ENCODE measurements around the gene ETAA1. TPM values are rescaled to one million over a fixed set of nuclear protein-coding genes. Genes with fewer than 3 reads are reported as not detected.
A peak's percentile ranks its signal among the peaks of the same experiment; 100 is the strongest.

The ETAA1 gene
- total RNA-seq, 1 experiment from 2014 or later = 26.3 TPM

DNA sequence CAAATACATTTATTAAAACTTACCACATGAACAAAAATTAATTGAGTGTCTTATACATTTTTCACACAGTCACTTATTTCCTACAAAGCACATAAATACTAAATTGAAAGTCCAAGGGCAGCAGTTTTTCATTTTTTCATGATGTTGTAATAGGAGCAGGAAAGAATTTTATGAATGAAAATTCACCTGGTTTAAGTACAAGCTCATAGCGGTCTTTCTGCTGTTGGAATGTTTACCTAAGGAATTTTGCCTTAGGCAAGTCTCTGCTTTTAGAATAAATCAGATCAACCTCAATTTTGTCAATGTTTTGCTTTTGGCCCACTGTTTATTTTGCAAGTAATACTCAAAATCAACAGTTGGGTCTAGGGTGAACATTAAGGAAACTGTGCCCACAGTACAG, 40.0 kb downstream of the ETAA1 start:
- peak; percentile 35 for DNase-seq (ENCODE audit: low read depth)

DNA sequence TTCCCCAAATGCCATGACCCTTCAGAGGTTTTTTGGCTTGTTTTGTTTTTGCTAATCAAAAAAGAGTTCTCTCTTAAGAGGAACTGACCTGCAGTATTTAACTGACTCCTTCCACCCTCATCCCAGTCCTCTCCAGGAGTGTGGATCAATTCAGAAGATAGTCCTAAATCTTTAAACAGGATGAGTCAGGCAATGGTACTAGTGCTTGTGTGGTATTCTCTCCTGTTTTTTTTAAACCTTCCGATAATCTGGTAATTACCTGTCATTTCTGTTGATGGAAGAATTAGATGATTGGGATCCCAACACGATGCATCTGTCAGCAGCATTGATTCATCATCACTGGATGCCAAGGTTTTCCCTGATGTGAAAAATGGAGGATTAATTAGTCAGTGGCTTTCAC, 41.2 kb downstream of the ETAA1 start:
- no peak for DNase-seq (ENCODE audit: low read depth)

DNA sequence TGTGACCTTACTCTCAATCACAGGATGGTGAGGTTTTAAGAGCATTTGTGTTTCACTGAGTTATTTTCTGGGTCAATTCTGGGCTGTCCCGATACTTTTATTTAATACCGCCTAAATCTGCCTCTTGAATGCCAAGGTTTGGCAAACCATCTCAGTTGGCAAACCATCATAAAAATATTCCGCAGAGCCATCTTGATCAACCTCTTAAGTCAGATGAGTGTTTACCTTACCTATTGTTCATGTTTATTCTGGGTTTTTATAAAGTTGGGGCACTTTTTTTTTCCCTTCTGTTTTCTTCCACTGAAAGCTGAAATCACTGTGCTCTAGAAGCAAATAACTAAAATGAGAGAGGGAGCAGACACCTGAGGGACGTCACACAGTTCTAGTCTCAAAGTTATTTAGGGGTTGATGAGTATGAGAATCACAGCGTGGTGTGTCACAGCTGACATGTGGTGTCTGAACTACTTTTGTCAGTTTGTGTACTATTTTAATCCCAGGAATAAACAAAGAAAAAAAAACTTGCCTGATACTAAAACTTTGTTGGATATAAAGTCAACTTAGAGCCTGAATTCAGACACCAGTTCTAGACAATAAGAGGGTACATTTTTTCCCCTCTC, 48.6 kb downstream of the ETAA1 start:
- DNase-seq (ENCODE audit: low read depth) = no peak

DNA sequence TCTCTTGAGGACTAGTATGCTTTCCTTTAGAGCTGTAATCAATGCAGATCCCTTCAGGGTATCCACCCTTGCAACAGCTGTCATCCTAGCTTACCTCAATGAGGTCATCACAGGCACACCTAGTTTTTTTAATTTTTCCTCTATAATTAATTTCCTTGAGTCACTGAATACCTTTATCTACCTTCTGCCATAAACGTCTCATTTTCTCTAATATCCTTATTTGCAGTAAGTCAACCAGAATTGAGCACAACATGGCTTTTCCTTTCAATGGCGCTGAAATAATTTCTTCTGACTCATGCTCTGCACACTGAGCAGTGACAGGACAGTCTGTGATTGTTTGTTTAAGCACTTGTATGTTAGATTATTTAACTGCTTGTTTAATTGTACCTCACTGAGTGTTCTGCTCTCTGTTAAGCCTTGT, 49.4 kb downstream of the ETAA1 start:
- DNase-seq (ENCODE audit: low read depth) = peak; percentile 38

DNA sequence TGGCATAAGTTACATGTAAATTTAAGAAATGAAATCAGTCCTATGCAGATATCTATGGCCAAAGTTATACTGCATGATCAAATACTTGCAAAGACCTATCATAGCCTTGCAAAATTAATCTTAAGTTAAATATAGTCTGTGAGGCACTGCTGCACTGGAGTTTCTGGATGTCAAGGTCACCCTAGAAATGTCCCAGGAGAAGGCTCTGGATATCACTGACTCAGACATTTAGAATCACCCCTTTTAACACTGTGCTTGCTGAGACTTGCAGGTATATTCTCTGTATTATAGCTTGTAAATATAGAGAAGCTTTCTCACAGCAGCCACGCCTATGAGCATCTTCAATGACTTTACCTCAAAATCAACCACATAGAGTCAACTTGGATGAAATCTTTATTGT, 51.5 kb downstream of the ETAA1 start:
- no peak for DNase-seq (ENCODE audit: low read depth)

DNA sequence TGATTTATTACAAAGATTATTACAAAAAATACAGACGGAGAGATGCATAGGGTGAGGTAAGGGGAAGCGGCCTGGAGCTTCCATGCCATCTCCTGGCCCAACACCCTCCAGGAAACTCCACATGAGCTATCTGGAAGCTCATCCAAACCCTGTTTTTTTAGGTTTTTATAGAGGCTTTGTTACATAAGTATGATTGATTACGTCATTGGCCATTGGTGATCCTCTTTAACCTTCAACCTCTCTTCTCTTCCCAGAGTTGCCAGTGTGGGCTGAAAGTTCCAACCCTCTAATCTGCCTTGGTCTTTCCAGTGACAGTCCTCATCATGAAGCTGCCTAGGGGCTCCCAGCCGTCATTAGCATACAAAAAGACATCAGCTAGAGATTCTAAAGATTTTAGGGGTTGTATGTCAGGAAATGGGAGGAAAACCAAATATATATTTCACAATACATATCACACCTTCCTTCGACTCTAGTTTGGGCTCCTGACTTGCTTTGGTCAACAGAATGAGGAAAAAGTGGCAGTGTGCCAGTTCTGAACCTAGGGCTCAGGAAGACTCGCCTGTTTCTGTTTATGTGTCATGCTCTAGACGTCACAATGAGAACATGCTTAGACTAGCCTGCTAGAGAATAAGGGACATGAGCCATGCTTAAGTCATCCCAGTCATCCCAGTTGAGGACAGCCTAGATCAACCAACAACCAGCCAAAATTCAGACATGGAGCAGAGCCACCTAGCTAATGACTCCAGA, 54.1 kb downstream of the ETAA1 start:
- DNase-seq (ENCODE audit: low read depth) = peak; percentile 75

DNA sequence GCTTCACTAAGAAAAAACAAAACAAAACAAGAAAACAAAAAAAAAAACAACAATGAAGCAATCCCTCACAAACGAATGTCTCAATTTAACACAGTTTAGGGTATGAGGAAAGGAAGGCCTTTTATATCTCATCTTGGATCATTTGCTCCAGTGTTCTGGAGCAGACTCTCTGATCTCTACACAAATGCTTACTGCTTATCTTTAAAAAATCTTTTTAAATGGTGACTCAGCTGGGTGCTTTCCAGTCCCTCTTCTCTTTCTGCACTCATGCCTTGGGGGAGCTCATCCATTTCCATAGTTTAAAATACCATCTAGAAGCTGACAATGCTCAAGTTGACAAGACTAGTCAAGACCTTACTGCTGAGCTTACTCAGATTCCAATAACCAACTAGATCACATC, 56.2 kb downstream of the ETAA1 start:
- peak; percentile 89 for DNase-seq (ENCODE audit: low read depth)

DNA sequence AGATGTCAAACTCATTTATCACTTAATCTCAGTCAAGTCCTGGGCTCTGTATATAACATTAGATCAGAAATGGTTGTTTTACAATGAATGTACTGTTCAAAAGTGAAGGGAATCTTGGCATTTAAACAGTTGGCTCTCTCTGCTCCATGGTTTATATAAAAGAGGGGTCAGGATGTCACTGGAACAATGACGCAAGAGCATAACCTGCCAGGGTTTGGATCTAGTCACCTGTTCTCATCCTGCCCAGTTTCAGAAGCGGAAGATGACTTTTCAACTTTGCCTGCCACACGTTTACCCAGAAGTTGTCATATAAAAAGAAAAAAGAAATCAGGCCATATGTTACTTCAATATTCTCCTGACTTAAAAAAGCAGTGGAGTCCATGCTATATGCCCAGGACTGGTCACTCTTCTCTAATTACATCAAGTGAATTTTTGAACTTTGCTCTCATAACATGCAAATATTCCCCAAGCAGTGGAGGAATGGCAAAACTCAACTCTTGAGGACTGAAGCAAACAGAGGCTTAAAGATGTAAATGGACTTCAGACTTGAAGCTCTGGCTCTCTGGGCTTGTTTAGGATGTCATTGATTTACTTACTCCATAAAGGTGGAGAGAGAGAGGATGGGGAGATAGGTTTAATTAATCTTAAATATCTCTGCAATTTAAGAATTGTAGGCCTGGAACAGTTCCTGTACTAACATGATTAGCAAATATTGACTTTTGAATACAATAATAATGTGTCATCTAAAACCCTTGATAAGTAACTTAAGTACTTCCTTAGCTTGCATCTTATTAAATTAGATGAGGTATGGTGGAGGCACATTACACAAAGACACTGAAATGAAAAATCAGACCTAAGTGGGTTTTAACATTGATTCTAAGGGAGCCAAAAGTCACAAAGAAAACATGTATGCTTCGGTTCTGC, 58.3 kb downstream of the ETAA1 start:
- DNase-seq (ENCODE audit: low read depth) = no peak

DNA sequence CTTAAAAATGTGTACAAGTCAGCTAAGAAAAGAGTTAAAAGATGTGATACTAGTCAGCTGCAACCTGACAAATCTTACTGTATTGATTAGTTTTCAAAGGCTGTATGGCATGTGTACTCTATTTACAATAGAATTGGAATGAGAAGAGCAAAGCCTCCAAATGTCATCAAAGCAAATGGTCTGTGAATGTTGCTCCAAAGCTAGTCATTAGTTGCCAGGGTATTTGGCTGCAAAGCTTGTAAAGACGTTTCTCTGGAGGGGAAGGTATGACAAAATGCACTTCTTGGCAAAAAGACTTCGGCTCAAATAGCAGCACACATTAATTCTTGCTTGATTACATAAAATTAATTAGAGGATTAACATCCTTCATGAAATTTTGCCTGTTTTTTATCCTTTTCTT, 59.3 kb downstream of the ETAA1 start:
- no peak for DNase-seq (ENCODE audit: low read depth)

DNA sequence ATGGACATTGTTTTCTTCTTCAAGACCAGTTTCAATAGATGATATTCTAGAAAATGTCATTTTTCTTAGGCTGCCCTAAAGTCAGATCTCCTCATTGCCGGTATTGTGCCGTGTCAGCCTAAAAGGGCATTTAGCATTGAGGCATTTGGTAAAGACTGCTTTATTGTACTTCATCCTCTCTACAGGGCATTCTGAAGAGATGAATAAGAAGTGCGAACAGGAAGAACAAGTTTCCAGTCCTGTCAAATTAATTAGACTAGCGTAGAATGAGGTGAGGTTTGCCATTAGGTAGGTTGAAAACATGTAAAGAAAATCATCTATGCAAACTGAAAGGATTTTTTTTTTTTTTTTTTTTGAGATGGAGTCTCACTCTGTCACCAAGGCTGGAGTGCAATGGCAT, 60.6 kb downstream of the ETAA1 start:
- DNase-seq (ENCODE audit: low read depth) = no peak

DNA sequence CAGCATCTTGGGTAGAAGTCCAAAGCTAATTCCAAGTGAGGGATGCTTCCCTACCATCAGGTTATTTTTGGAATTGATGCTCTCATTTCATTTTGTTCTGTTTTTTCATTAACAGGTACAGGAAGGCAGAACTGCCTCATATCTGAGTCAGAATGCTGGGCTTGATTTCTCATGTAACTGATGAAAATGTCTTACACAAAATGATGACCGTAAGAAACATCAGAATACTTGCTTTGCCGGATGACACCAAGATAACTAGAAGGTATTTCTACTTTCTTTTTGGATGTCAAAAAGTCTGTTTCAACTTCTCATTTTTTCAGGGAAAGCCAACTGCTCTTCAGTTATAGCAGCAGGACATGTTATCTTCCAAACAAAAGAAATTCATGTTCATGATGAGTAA, 62.6 kb downstream of the ETAA1 start:
- DNase-seq (ENCODE audit: low read depth) = no peak
